Skin of body (tissue), 3 donors: ENCODE data around the gene ZNF324B. TPM values are rescaled to one million over a fixed set of nuclear protein-coding genes. Genes with fewer than 3 reads are reported as not detected.
A peak's percentile ranks its signal among the peaks of the same experiment; 100 is the strongest.
"Not testable (repeated sequence)": the region's sequence is repeated elsewhere in the genome, so short reads cannot be mapped to it uniquely, and the experiment has no call there.

Source experiments
- DNase-seq: peaks from one replicate; lab custom pipeline; 2025; lab: John Stamatoyannopoulos, UW
- small RNA-seq: library from RNA; depleted of rRNA; stranded (forward); fragments of <200 nt; gene quantifications from one replicate; pipeline ENCODE3, GENCODE V24; 2014; ENCODE audit warnings: low replicate concordance
- total RNA-seq: library from RNA; depleted of rRNA; stranded (reverse); fragments of >200 nt; gene quantifications from one replicate; pipeline ENCODE4 v1.2.3, GENCODE V29; 2014

Gene ZNF324B
- total RNA-seq, 1 donor from 2014 or later: 5.6 TPM

DNA sequence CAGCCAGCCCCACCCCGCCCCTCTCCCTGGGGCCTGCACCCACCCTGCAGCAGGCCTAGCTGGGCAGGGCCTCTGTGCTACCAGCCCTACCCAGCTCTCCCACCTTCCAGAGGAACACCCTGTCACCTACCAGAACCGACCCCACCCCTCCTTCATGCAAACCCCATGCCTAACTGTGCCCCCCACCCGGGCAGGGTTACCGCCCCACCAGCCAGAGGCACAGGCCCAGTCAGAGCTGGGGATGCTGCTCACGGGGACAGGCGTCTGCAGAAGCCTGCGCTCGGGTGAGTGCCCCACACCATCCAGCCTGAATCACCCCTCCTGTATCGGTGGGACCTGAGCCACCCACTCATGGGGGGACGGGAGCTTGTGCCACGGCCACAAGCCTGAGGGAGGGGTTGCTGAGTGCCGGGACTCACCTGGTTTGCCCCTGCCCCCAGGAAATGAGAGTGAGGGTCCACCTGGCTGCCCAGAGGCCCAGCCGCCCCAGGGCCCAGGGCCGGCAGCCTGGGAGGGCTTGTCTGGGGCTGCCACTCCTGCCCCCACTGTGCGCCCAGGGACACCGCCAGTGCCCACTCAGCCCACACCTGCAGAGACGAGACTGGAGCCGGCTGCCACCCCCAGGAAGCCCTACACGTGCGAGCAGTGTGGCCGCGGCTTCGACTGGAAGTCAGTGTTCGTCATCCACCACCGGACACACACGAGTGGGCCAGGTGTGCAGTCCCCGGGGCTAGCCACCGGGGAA lies 28.5 kb downstream of the ZNF324B start:
- DNase-seq: no peak

DNA sequence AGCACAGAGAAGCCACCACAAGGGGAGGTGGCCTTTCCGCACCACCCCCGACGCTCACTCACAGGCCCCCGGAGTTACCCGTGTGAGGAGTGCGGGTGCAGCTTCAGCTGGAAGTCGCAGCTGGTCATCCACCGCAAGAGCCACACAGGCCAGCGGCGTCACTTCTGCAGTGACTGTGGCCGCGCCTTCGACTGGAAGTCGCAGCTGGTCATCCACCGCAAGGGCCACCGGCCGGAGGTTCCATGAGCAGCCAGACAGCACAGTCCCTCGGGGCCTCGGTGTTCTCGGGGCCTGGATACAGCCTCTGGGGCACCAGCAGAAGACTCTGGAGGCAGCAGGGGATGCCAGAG lies 29.0 kb downstream of the ZNF324B start:
- DNase-seq: no peak

DNA sequence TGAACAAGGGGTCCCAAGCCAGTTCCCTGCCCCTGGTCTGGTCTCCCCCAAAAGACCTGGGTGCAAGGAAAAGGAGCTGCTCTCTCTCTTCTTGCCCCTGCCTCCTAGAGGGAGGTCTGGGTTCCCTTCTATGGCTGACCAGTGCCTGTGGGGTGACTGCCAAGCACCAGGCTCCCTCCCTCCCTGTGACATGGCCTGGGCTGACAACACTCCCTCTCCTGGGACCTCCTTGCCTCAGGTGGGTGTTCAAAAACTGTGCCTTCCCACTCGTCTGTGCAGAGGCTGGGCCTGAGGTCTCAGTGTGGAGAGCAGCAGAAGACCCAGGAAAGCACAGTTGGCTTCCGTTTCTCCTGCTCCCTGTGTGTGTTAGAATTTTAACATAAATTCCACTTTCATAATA lies 29.4 kb downstream of the ZNF324B start:
- no peak for DNase-seq

DNA sequence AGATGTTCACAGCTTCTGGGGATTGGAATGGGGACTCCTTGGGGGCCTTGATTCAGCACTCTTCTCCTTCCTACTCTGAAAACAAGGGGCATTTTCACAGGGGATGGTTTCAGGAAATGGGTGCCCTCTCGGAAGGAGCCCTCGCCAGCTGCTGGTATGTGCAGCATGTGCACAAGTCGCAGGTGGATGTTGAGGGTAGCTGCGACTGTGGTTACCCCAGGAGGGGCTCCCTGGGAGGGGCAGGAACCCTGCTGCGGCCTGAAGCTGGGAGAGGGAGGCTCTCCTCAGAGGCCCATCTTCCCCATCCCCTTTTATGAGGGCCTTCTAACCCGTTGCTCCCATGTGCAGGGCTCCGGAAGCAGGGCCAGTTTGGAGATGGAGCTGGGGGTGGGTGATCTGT lies 30.9 kb downstream of the ZNF324B start:
- DNase-seq: no peak

DNA sequence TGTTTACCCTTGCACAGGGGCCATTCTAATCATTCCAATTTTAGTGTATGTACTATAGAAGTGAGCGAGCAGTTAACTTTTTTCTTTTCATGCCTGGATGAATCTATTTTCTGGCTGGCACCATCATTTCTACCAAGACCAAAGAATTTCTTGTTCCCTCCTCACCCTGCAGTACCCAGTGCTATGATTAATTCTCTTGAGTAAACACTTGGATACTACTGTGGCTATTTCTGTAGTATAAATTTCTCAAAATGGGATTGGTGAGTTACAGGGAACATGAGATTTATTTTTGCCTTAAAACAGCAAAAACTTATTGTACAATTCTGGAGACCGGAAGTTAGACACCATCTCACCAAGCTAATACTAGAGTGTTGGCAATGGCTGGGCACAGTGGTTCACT lies 32.4 kb downstream of the ZNF324B start:
- DNase-seq: no peak

DNA sequence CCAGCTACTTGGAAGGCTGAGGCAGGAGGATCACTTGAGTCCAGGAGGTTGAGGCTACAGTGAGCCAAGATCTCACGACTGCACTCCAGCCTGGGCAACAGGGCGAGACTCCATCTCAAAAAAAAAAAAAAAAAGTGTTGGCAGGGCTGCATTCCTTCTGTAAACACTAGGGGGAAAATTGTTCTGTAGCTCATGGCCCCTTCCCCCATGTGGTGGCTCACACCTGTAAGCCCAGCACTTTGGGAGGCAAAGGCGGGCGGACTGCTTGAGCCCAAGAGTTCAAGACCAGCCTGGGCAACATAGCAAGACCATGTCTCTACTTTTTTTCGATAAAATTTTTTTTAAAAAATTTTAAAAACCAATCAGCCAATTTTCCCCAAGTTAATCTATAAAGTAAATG lies 32.9 kb downstream of the ZNF324B start:
- not testable (repeated sequence) for DNase-seq

DNA sequence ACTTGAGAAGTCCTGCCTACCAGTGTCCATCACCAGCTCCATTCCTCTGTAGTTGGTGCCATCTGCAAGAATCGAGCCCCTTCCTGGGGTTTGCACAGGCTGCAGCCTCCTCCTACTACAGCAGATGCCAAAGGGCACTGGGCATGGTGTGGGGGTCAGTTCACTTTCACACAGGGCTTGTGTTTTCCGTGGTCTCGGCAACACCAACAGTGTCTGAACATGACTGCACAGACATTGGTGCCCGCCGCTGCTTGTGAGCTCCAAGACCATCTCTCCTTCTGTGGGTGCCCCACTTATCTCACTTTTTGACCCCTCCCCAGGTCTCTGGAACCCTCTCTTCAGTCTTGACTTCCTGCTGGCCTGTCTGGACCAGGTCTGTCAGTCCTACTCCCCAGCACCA lies 40.0 kb downstream of the ZNF324B start:
- no peak for DNase-seq

DNA sequence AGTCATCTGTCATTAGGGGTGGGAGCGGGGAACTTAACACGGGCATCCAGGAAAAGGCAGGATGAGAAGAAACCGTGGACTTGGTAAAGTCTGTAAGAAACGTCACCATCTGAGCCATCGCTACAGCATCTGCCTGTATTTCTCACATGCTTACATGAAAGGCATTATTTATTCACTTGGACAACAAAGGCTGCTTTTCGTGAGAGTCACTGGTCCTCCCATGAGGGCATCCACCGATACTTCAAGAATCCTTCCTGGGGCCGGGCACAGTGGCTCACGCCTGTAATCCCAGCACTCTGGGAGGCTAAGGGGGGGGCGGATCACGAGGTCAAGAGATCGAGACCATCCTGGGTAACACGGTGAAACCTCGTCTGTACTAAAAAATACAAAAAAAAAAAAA lies 40.8 kb downstream of the ZNF324B start:
- no peak for DNase-seq

DNA sequence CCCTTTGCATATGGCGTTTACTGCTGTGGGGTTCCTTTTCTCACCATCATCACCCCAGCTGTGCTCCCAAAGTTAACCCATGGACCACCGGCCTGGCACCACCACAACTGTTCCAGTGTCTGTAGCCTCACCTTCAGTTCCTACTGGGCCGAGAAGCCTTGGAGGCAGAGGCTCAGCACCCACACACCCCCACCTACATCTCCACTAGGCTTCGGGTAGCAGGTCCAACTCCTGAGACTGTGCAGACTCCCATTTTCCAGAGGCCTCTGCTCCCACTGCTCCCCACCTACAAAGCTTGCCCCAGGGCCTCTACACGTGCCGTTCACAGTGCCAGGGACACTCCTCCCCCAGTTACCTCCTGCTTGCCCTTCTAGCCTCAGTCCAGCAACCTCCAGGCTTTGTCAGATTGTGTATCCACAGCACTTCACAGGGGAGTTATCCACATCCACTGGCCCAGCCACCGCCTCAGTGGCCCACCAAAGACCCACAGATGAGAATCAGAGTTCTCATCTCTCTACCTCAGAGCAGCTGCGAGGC lies 46.3 kb downstream of the ZNF324B start:
- DNase-seq: no peak

DNA sequence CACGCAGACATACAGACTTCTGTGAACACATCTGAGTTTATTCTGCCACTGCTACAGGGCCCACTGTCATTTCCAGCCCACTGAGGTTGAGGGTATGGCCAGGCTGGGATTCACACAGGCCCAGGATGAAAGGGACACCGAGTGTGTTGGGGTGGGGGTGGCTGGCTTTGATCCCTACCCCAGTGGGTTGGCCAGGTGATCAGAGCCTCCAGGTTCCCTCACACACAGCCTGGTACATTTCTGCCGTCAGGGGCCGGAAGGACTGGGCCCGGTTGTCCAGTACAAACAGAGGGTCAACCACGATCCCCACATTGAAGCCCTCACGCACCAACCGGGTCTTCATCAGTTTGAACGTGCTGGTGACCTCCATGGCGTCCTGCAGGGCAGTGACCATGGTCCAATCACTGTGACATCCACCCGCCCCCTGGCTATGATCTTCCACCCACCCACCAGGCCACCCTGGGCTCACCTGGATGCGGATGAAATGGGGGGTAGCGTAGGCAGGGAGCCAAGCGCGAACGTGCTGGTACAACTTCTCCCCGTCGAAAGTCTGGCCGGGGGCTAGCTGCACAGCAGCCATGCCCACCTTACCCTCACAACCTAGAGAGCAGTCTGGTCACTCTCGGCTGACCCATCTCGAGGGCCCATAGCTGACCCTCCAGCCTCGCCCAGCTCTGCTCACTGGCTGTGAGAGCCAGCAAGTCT lies 47.0 kb downstream of the ZNF324B start:
- DNase-seq: no peak

DNA sequence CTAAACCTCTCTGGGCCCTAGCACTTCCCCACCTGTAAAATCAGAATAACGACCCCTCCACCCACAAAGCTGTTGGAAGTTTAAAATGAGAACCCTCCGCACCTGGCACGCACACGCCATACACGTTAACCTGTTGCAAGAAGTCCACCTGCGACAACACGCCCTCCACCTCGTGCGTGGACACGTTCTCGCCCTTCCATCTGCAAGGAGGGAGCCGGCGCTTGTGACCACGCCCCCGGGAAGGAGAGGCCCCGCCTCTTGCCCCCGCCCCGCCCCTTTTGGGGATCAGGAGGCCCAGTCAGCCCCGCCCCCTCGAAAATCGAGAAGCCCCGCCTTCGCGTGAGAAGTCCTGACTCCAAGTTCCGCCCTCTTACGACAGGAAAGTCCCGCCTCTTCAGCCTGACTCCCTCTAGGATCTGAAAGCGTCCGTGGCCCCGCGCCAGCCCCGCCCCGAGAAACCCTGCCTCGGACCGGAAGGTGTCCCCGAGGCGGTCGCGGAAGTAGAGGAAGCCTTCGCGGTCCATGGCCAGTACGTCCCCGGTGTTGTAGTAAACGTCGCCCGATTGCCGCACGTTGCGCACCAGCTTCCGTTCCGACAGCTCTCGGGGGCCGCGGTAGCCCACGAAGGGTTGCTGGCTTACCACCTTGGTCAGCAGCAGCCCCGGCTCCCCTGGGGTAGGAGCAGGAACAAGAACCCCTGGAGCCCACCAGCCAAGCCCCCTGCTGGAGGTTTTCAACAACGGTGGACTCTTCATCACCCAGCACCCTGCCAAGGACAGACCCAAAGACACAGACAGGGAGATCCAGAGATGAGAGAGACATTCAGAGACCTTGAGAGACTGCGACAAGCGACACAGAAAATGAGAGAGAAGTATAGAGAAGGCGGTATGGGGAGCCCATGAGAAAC lies 47.9 kb downstream of the ZNF324B start:
- peak; percentile 95 for DNase-seq

DNA sequence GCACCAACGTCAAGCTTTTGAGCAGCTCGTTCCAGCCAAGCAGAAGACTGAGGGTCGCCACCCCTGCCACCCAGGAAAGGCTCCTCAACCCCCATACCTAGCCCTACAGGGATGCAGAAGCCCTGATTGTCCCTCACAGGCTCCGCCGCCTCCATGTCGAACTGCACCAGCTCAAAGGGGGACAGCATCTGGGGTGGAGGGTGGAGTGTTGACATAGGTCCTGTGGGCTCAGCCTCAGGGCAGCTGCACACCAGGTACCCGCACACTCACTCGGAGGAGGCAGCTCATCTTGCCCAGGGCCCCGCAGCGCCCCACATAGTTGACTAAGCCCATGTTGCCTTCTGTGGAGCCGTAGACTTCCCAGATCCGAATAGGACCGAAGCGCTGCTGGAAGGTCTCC lies 48.8 kb downstream of the ZNF324B start:
- DNase-seq: no peak

Small RNA genes lying within 50 kb of the gene (small RNA-seq; reads per million reads assigned to genes)
- gene RN7SL693P (not detected), gene RNU6-1337P (not detected)

Other genes starting within 250 kb of the ZNF324B start
- 31.3 TPM for gene ZNF544, start 222.7 kb upstream of the ZNF324B start, total RNA-seq
- 6.7 TPM for gene ZNF8, start 172.7 kb upstream of the ZNF324B start, total RNA-seq
- gene ERVK3-1, start 146.2 kb upstream of the ZNF324B start, total RNA-seq: 38.9 TPM
- 2.8 TPM for gene ZSCAN22, start 124.6 kb upstream of the ZNF324B start, total RNA-seq
- 5.1 TPM for gene A1BG, start 98.1 kb upstream of the ZNF324B start, total RNA-seq
- 1.6 TPM for gene ZNF497, start 88.9 kb upstream of the ZNF324B start, total RNA-seq
- 0.69 TPM for gene ZNF837, start 70.6 kb upstream of the ZNF324B start, total RNA-seq
- 1,739 TPM for gene RPS5, start 64.4 kb upstream of the ZNF324B start, total RNA-seq
- gene RNF225, start 56.0 kb upstream of the ZNF324B start, total RNA-seq: 0.99 TPM
- 8.4 TPM for gene ZNF584, start 43.0 kb upstream of the ZNF324B start, total RNA-seq
- gene ZNF132, start 11.5 kb upstream of the ZNF324B start, total RNA-seq: 3.6 TPM
- gene ZNF324, start 15.5 kb downstream of the ZNF324B start, total RNA-seq: 9.5 TPM
- 4.6 TPM for gene ZNF446, start 24.7 kb downstream of the ZNF324B start, total RNA-seq
- 4.4 TPM for gene SLC27A5, start 60.4 kb downstream of the ZNF324B start, total RNA-seq
- 3.7 TPM for gene ZBTB45, start 68.2 kb downstream of the ZNF324B start, total RNA-seq
- gene TRIM28, start 92.4 kb downstream of the ZNF324B start, total RNA-seq: 214 TPM
- gene CHMP2A, start 103.5 kb downstream of the ZNF324B start, total RNA-seq: 49.3 TPM
- gene UBE2M, start 107.0 kb downstream of the ZNF324B start, total RNA-seq: 42.7 TPM
- 11.0 TPM for gene MZF1, start 121.7 kb downstream of the ZNF324B start, total RNA-seq